A673 (cell line): ENCODE results near the gene GNG12.

Source experiments
- CTCF ChIP-seq: fragments of 300-800, 200-600 bp; sonication (generic); conservative IDR thresholded peaks from 2 replicates; pipeline ENCODE4 v1.5.1; 2017; ENCODE audit warnings: low read depth, mild to moderate bottlenecking, antibody characterized with exemption, low read length, moderate library complexity, mixed read lengths
- EZH2 ChIP-seq: fragments of 200-600 bp; sonication (generic); IDR thresholded peaks from 2 replicates; pipeline ENCODE4 v1.6.1; 2017; ENCODE audit warnings: borderline replicate concordance, low read depth, mild to moderate bottlenecking, mixed read lengths, antibody characterized with exemption, low read length; ENCODE audit not compliant: poor library complexity, severe bottlenecking

GRCh38 chr1:67710417-67710816 is 122.8 kb downstream of the GNG12 start:
- TF ChIP-seq EZH2 (no peak), CTCF (no peak)
